ENCODE results near the gene NCKAP5. TPM values are rescaled to one million over a fixed set of nuclear protein-coding genes. Genes with fewer than 3 reads are reported as not detected.

Gene NCKAP5
- total and polyA plus RNA-seq, 2 experiments from 2014 or later, result 2.2 to 5.5 TPM

DNA sequence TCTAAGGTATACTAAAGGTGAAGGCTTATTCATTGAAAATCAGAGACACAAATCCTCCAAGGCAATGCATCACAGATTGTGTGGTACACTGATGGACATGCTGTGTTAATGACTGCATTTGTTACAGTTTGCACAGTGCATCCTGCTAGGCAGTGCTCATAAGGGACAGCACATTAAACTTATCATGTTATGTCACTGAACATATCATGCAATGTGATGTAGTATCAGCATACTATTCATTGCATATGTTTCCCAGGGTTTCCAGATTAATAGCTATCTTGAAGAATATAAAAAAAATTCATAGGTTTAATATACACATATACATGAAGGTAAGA, 225.3 kb downstream of the NCKAP5 start:
- Histone ChIP-seq H2AFZ (no peak overlapping the region), H3K27me3 (no peaks in the 10 kb centered on the region), H3K79me2 (no peaks in the 10 kb centered on the region), H3K4me2 (no peak overlapping the region), H3K9me3 (ENCODE audit: low read depth) (no peaks in the 10 kb centered on the region), H3K9me2 (replicated peaks; ENCODE audit: insufficient read depth) (no peaks in the 10 kb centered on the region), H3K4me3 (no peak overlapping the region), H3K27ac (no peak overlapping the region), H3K36me3 (replicated peaks; ENCODE audit: insufficient read depth, low read depth) (no peaks in the 10 kb centered on the region), H4K20me1 (ENCODE audit: insufficient read depth, poor library complexity, severe bottlenecking) (no peaks in the 10 kb centered on the region), H3K4me1 (ENCODE audit: insufficient read depth) (no peaks in the 10 kb centered on the region)
- no peak for DNase-seq (ENCODE audit: low spot score)
- TF ChIP-seq, protein P1, sequence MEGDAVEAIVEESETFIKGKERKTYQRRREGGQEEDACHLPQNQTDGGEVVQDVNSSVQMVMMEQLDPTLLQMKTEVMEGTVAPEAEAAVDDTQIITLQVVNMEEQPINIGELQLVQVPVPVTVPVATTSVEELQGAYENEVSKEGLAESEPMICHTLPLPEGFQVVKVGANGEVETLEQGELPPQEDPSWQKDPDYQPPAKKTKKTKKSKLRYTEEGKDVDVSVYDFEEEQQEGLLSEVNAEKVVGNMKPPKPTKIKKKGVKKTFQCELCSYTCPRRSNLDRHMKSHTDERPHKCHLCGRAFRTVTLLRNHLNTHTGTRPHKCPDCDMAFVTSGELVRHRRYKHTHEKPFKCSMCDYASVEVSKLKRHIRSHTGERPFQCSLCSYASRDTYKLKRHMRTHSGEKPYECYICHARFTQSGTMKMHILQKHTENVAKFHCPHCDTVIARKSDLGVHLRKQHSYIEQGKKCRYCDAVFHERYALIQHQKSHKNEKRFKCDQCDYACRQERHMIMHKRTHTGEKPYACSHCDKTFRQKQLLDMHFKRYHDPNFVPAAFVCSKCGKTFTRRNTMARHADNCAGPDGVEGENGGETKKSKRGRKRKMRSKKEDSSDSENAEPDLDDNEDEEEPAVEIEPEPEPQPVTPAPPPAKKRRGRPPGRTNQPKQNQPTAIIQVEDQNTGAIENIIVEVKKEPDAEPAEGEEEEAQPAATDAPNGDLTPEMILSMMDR (IDR thresholded peaks at IDR 0.05; ENCODE audit: poor library complexity), result no peak
- TF ChIP-seq EZH2phosphoT487 (IDR thresholded peaks at IDR 0.05; ENCODE audit: low read depth, severe bottlenecking, unreplicated experiment), result no peak
- no peak for TF ChIP-seq EZH2 (IDR thresholded peaks at IDR 0.05; ENCODE audit: borderline replicate concordance)

DNA sequence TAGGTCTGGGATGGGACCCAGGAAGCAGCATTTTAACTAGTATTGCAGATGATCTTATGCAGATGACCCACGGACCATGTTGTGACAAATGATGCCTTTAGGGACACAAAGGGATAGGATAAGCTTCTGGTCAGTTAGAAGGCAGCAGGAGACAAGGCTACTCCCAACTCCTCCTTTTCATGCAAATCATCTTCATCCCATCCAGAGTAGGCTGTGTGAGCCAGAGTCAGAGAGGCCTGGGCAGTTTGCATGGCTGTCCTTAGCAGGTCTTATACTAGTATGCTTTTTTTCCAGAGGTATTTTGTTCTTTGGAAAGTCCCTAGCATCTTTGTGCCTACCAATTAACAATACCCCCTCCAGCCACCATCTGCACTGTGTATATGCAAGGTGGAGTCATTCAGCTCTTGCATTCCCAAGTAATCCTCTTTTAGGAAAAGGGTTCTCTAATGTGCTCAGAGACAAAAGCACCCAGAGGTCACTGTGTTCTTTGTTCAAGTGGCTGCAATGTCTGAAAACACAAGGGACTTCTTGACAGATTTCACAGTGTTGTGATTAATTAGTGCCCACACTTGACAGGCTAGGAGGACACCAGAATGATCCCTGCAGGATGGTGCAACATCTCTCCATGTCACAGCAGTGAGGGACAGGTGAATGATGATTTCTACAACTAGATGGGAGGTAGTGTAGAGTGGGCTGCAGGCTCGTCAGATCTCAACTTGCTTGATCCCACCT, 225.8 kb downstream of the NCKAP5 start:
- no peak for DNase-seq (ENCODE audit: low spot score)
- Histone ChIP-seq H4K20me1 (ENCODE audit: insufficient read depth, poor library complexity, severe bottlenecking) (no peaks in the 10 kb centered on the region), H3K4me1 (ENCODE audit: insufficient read depth) (no peaks in the 10 kb centered on the region), H3K27me3 (no peaks in the 10 kb centered on the region), H3K9me3 (ENCODE audit: low read depth) (no peaks in the 10 kb centered on the region), H3K79me2 (no peaks in the 10 kb centered on the region), H3K36me3 (replicated peaks; ENCODE audit: insufficient read depth, low read depth) (no peaks in the 10 kb centered on the region), H3K4me3 (no peak overlapping the region), H3K27ac (no peak overlapping the region), H2AFZ (no peak overlapping the region), H3K4me2 (no peak overlapping the region), H3K9me2 (replicated peaks; ENCODE audit: insufficient read depth) (no peaks in the 10 kb centered on the region)
- 89% methylated on average over 2 of the region's 2 CpGs for WGBS (ENCODE audit: low lambda C conversion rate, missing lambda C conversion rate)
- TF ChIP-seq EZH2phosphoT487 (IDR thresholded peaks at IDR 0.05; ENCODE audit: low read depth, severe bottlenecking, unreplicated experiment) (no peak), EZH2 (IDR thresholded peaks at IDR 0.05; ENCODE audit: borderline replicate concordance) (no peak)

DNA sequence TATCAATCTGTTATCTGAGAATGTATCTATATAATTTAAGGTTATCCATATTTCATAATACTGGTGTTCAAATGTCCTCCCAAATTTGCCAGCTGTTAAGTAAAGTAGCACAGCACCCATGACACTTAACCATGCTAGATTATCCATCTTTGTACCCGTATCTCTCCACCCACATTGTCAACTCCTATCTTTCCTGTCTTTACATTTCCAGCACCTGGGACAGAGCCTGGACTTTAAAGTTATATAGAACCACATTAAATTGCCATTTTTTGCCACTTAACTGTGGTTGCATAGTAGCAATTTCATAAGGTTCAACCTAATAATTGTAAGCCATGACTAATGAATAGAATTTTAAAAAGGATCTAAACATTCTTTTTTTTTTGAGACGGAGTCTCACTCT, 226.7 kb downstream of the NCKAP5 start:
- Histone ChIP-seq H3K27me3 (no peaks in the 10 kb centered on the region), H3K36me3 (replicated peaks; ENCODE audit: insufficient read depth, low read depth) (no peaks in the 10 kb centered on the region), H3K4me2 (no peak overlapping the region), H3K9me2 (replicated peaks; ENCODE audit: insufficient read depth) (no peaks in the 10 kb centered on the region), H4K20me1 (ENCODE audit: insufficient read depth, poor library complexity, severe bottlenecking) (no peaks in the 10 kb centered on the region), H2AFZ (no peak overlapping the region), H3K79me2 (no peaks in the 10 kb centered on the region), H3K27ac (no peak overlapping the region), H3K4me1 (ENCODE audit: insufficient read depth) (no peaks in the 10 kb centered on the region), H3K4me3 (no peak overlapping the region), H3K9me3 (ENCODE audit: low read depth) (no peaks in the 10 kb centered on the region)
- no peak for TF ChIP-seq EZH2phosphoT487 (IDR thresholded peaks at IDR 0.05; ENCODE audit: low read depth, severe bottlenecking, unreplicated experiment)
- TF ChIP-seq EZH2 (IDR thresholded peaks at IDR 0.05; ENCODE audit: borderline replicate concordance), result no peak
- TF ChIP-seq, protein P1 (IDR thresholded peaks at IDR 0.05; ENCODE audit: poor library complexity), result no peak
- no peak for DNase-seq (ENCODE audit: low spot score)
- 75% methylated on average over 2 of the region's 2 CpGs for WGBS (ENCODE audit: low lambda C conversion rate, missing lambda C conversion rate)

DNA sequence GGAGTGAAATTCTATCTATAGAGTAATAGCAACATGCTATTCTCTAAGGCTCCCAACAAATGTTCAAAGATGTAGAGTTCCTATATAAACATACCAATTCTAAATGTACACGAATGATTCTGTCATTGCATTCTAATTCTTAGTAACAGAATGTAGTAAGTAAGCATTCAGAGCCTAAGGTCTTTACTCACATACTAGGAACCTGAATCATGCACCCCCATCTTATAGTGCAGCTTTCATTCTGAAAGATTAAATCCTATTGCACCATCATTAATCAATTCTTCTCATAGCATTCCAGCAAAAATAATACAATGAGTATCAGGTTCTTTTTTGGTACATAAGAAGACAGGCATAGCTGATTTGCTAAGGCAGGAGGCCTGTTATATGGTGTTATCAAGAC, 230.0 kb downstream of the NCKAP5 start:
- DNase-seq (ENCODE audit: low spot score), result no peak
- Histone ChIP-seq H3K9me2 (replicated peaks; ENCODE audit: insufficient read depth) (no peaks in the 10 kb centered on the region), H3K4me3 (no peak overlapping the region), H2AFZ (no peak overlapping the region), H3K27me3 (no peaks in the 10 kb centered on the region), H3K9me3 (ENCODE audit: low read depth) (no peaks in the 10 kb centered on the region), H3K79me2 (no peaks in the 10 kb centered on the region), H3K4me1 (ENCODE audit: insufficient read depth) (no peaks in the 10 kb centered on the region), H4K20me1 (ENCODE audit: insufficient read depth, poor library complexity, severe bottlenecking) (no peaks in the 10 kb centered on the region), H3K27ac (no peak overlapping the region), H3K4me2 (no peak overlapping the region), H3K36me3 (replicated peaks; ENCODE audit: insufficient read depth, low read depth) (no peaks in the 10 kb centered on the region)
- 53% methylated on average over 1 of the region's 1 CpG for WGBS (ENCODE audit: low lambda C conversion rate, missing lambda C conversion rate)
- TF ChIP-seq, protein P1 (IDR thresholded peaks at IDR 0.05; ENCODE audit: poor library complexity), result no peak
- TF ChIP-seq EZH2 (IDR thresholded peaks at IDR 0.05; ENCODE audit: borderline replicate concordance) (no peak), EZH2phosphoT487 (IDR thresholded peaks at IDR 0.05; ENCODE audit: low read depth, severe bottlenecking, unreplicated experiment) (no peak)
